GM18520 (cell line): ENCODE measurements around the gene GDPD1.

ENCODE experiments used
- ATAC-seq: cut with Tn5 transposase; IDR thresholded peaks from one replicate; pipeline ENCODE4 v1.9.1; 2021; ENCODE audit not compliant: unreplicated experiment

GDPD1 gene

GRCh38 chr17:59315866-59316265 is 95.6 kb downstream of the GDPD1 start:
- no peak for ATAC-seq
